Activated CD4-positive, alpha-beta T cell treated with anti-CD3 and anti-CD28 coated beads, Interleukin-2, amount 10 ng/mL, durations not matched to agents 7 days and 5 days (primary cell): ENCODE data around the gene ABCB8. TPM values are rescaled to one million over a fixed set of nuclear protein-coding genes. Genes with fewer than 3 reads are reported as not detected.
A peak's percentile ranks its signal among the peaks of the same experiment; 100 is the strongest.
"Not testable (repeated sequence)": the region's sequence is repeated elsewhere in the genome, so short reads cannot be mapped to it uniquely, and the experiment has no call there.

Experiments used
- CTCF ChIA-PET: fragments of 350-600 bp; sonication (Branson Sonifier 250); formaldehyde crosslinking; loops from one replicate; lab custom pipeline; 2021; ENCODE audit warnings: antibody characterized with exemption; lab: Charles Lee
- POLR2A ChIA-PET: fragments of 350-600 bp; sonication (Branson Sonifier 250); formaldehyde crosslinking; loops from one replicate; lab custom pipeline; 2021; ENCODE audit warnings: antibody characterized with exemption; lab: Charles Lee
- DNase-seq: peaks from one replicate; pipeline ENCODE4 v3.0.0-alpha.2; 2020
- H3K27ac Mint-ChIP-seq: one replicate; pipeline ENCODE4 v1.8.0; 2021; ENCODE audit warnings: mild to moderate bottlenecking, moderate library complexity, mixed read lengths
- H3K27me3 Mint-ChIP-seq: one replicate; pipeline ENCODE4 v1.8.0; 2021; ENCODE audit warnings: mixed read lengths
- H3K36me3 Mint-ChIP-seq: one replicate; pipeline ENCODE4 v1.8.0; 2021; ENCODE audit warnings: low read depth, mixed read lengths
- H3K4me1 Mint-ChIP-seq: one replicate; pipeline ENCODE4 v1.8.0; 2021; ENCODE audit warnings: mixed read lengths
- H3K4me3 Mint-ChIP-seq: one replicate; pipeline ENCODE4 v1.8.0; 2021; ENCODE audit warnings: mild to moderate bottlenecking, moderate library complexity, mixed read lengths
- H3K9me3 Mint-ChIP-seq: one replicate; pipeline ENCODE4 v1.8.0; 2021; ENCODE audit warnings: mixed read lengths
- total RNA-seq, 2 experiments: library from RNA; stranded (reverse); gene quantifications; one replicate each; pipeline ENCODE4 v1.2.3, GENCODE V29; 2021

ABCB8 gene
- total RNA-seq, 2 experiments from 2014 or later = 57.5 to 67.8 TPM

- Mint-ChIP-seq H3K4me1 (peaks cover 85% of the 10 kb centered on the region), H3K9me3 (no peaks in the 10 kb centered on the region), H3K36me3 (peaks cover 28% of the 10 kb centered on the region), H3K27ac (peak overlapping the region; percentile 94), H3K4me3 (peak overlapping the region; percentile 70), H3K27me3 (no peaks in the 10 kb centered on the region)
- POLR2A ChIA-PET = interaction anchor here (0.7 to 1.4 kb wide), 2 partner anchors 70 to 1387 kb away, joined by 3 to 4 read pairs; partner anchors contain the start of gene FASTK
- DNase-seq = no peak
- CTCF ChIA-PET = interaction anchor here (0.6 to 6.3 kb wide), 11 partner anchors 9 to 116 kb away, joined by 3 to 79 read pairs (median 3); partner anchors contain the start of genes ABCB8 and ATG9B
These were observed 17.2 kb upstream of the ABCB8 start for GRCh38 chr7:151011097-151011409.

- H3K4me3 Mint-ChIP-seq = peak overlapping the region; percentile 62
- peaks cover 86% of the 10 kb centered on the region for H3K4me1 Mint-ChIP-seq
- H3K27ac Mint-ChIP-seq = peak overlapping the region; percentile 92
- CTCF ChIA-PET = interaction anchor here (1.0 to 6.3 kb wide), 6 partner anchors 9 to 112 kb away, joined by 3 to 79 read pairs (median 8); partner anchors contain the start of genes ABCB8 and ATG9B
- DNase-seq, POLR2A ChIA-PET, H3K9me3 Mint-ChIP-seq, H3K27me3 Mint-ChIP-seq: not testable (repeated sequence)
- peaks cover 28% of the 10 kb centered on the region for H3K36me3 Mint-ChIP-seq
These were observed 16.6 kb upstream of the ABCB8 start for GRCh38 chr7:151011616-151012015.

- H3K27me3 Mint-ChIP-seq = no peaks in the 10 kb centered on the region
- ChIA-PET POLR2A (no interaction called here), CTCF (interaction anchor here (0.7 to 6.3 kb wide), 8 partner anchors 8 to 100 kb away, joined by 3 to 79 read pairs (median 4); partner anchors contain the start of genes ABCB8 and ATG9B)
- no peaks in the 10 kb centered on the region for H3K9me3 Mint-ChIP-seq
- H3K4me1 Mint-ChIP-seq = peaks cover 90% of the 10 kb centered on the region
- no peak for DNase-seq
- peak overlapping the region; percentile 92 for H3K27ac Mint-ChIP-seq
- peak overlapping the region; percentile 62 for H3K4me3 Mint-ChIP-seq
- peaks cover 28% of the 10 kb centered on the region for H3K36me3 Mint-ChIP-seq
These were observed 16.1 kb upstream of the ABCB8 start for GRCh38 chr7:151012031-151012692.

GRCh38 chr7:151012911-151013347, 15.3 kb upstream of the ABCB8 start:
- Mint-ChIP-seq H3K36me3 (peaks cover 27% of the 10 kb centered on the region), H3K27ac (peak overlapping the region; percentile 92), H3K4me1 (peaks cover 90% of the 10 kb centered on the region), H3K4me3 (peak overlapping the region; percentile 57), H3K9me3 (no peaks in the 10 kb centered on the region), H3K27me3 (peaks cover 3% of the 10 kb centered on the region)
- ChIA-PET CTCF (interaction anchor here (0.8 to 6.1 kb wide), 9 partner anchors 15 to 77 kb away, joined by 3 to 28 read pairs (median 5); partner anchors contain the start of genes ABCB8 and SLC4A2), POLR2A (no interaction called here)
- DNase-seq = no peak

- H3K4me3 Mint-ChIP-seq = peak overlapping the region; percentile 93
- peaks cover 25% of the 10 kb centered on the region for H3K36me3 Mint-ChIP-seq
- no peak for DNase-seq
- ChIA-PET POLR2A (no interaction called here), CTCF (interaction anchor here (0.6 to 2.7 kb wide), 13 partner anchors 9 to 214 kb away, joined by 3 to 11 read pairs (median 3); partner anchors contain the start of genes ABCB8, ABCF2, ATG9B and SLC4A2)
- H3K27ac Mint-ChIP-seq = peak overlapping the region; percentile 99
- H3K27me3 Mint-ChIP-seq = peaks cover 7% of the 10 kb centered on the region
- peaks cover 90% of the 10 kb centered on the region for H3K4me1 Mint-ChIP-seq
- H3K9me3 Mint-ChIP-seq = no peaks in the 10 kb centered on the region
These were observed 14.9 kb upstream of the ABCB8 start for GRCh38 chr7:151013356-151013732.

- Mint-ChIP-seq H3K4me1 (peaks cover 88% of the 10 kb centered on the region), H3K36me3 (peaks cover 25% of the 10 kb centered on the region), H3K27me3 (peaks cover 11% of the 10 kb centered on the region), H3K27ac (peak overlapping the region; percentile 99), H3K9me3 (no peaks in the 10 kb centered on the region), H3K4me3 (peak overlapping the region; percentile 93)
- ChIA-PET CTCF (interaction anchor here (0.6 to 2.7 kb wide), 16 partner anchors 8 to 508 kb away, joined by 3 to 11 read pairs (median 3); partner anchors contain the start of genes ABCB8, ABCF2, ATG9B and SLC4A2), POLR2A (no interaction called here)
- peak; percentile 96 for DNase-seq
These were observed 14.3 kb upstream of the ABCB8 start for GRCh38 chr7:151013733-151014497.

GRCh38 chr7:151014950-151015349, 13.3 kb upstream of the ABCB8 start:
- Mint-ChIP-seq H3K9me3 (no peaks in the 10 kb centered on the region), H3K27ac (peak overlapping the region; percentile 99), H3K4me3 (peak overlapping the region; percentile 93), H3K36me3 (peaks cover 25% of the 10 kb centered on the region), H3K27me3 (peaks cover 19% of the 10 kb centered on the region), H3K4me1 (peaks cover 89% of the 10 kb centered on the region)
- peak; percentile 56 for DNase-seq
- POLR2A ChIA-PET = no interaction called here
- CTCF ChIA-PET = interaction anchor here (1.0 to 2.4 kb wide), 4 partner anchors 17 to 109 kb away, joined by 3 to 11 read pairs (median 6); partner anchors contain the start of gene SLC4A2

GRCh38 chr7:151015967-151016366, 12.3 kb upstream of the ABCB8 start:
- H3K4me3 Mint-ChIP-seq = no peak overlapping the region
- no peak for DNase-seq
- H3K27ac Mint-ChIP-seq = peak overlapping the region; percentile 58
- ChIA-PET CTCF (interaction anchor here (1.1 to 4.6 kb wide), 3 partner anchors 12 to 53 kb away, joined by 3 to 35 read pairs (median 4); partner anchors contain the start of gene ABCB8), POLR2A (no interaction called here)
- peaks cover 28% of the 10 kb centered on the region for H3K27me3 Mint-ChIP-seq
- no peaks in the 10 kb centered on the region for H3K9me3 Mint-ChIP-seq
- H3K4me1 Mint-ChIP-seq = peaks cover 79% of the 10 kb centered on the region
- peaks cover 25% of the 10 kb centered on the region for H3K36me3 Mint-ChIP-seq

GRCh38 chr7:151016505-151016904, 11.7 kb upstream of the ABCB8 start:
- DNase-seq = no peak
- CTCF ChIA-PET = interaction anchor here (1.1 to 8.5 kb wide), 4 partner anchors 7 to 54 kb away, joined by 3 to 79 read pairs (median 20); partner anchors contain the start of gene ABCB8
- Mint-ChIP-seq H3K4me1 (peaks cover 75% of the 10 kb centered on the region), H3K27ac (peak overlapping the region; percentile 58), H3K9me3 (no peaks in the 10 kb centered on the region), H3K36me3 (peaks cover 23% of the 10 kb centered on the region), H3K27me3 (peaks cover 33% of the 10 kb centered on the region), H3K4me3 (no peak overlapping the region)
- POLR2A ChIA-PET = no interaction called here

GRCh38 chr7:151016942-151017341, 11.3 kb upstream of the ABCB8 start:
- Mint-ChIP-seq H3K4me1 (peaks cover 70% of the 10 kb centered on the region), H3K27me3 (peaks cover 33% of the 10 kb centered on the region), H3K9me3 (no peaks in the 10 kb centered on the region), H3K27ac (peak overlapping the region; percentile 48), H3K4me3 (no peak overlapping the region), H3K36me3 (peaks cover 21% of the 10 kb centered on the region)
- ChIA-PET CTCF (interaction anchor here (1.1 to 8.5 kb wide), 5 partner anchors 8 to 54 kb away, joined by 3 to 79 read pairs (median 20); partner anchors contain the start of gene ABCB8), POLR2A (no interaction called here)
- no peak for DNase-seq

GRCh38 chr7:151017370-151017952, 10.8 kb upstream of the ABCB8 start:
- H3K27ac Mint-ChIP-seq = peak overlapping the region; percentile 76
- no peaks in the 10 kb centered on the region for H3K9me3 Mint-ChIP-seq
- POLR2A ChIA-PET = no interaction called here
- H3K4me1 Mint-ChIP-seq = peaks cover 65% of the 10 kb centered on the region
- peaks cover 17% of the 10 kb centered on the region for H3K36me3 Mint-ChIP-seq
- CTCF ChIA-PET = interaction anchor here (0.5 to 8.5 kb wide), 15 partner anchors 8 to 145 kb away, joined by 3 to 79 read pairs (median 6); partner anchors contain the start of gene ABCB8
- H3K27me3 Mint-ChIP-seq = peaks cover 33% of the 10 kb centered on the region
- H3K4me3 Mint-ChIP-seq = peak overlapping the region; percentile 64
- no peak for DNase-seq

- Mint-ChIP-seq H3K27ac (peak overlapping the region; percentile 76), H3K4me3 (peak overlapping the region; percentile 64), H3K27me3 (peaks cover 33% of the 10 kb centered on the region), H3K9me3 (no peaks in the 10 kb centered on the region), H3K36me3 (peaks cover 14% of the 10 kb centered on the region), H3K4me1 (peaks cover 60% of the 10 kb centered on the region)
- CTCF ChIA-PET = interaction anchor here (0.5 to 8.5 kb wide), 28 partner anchors 8 to 544 kb away, joined by 3 to 79 read pairs (median 4); partner anchors contain the start of genes ABCB8 and ASIC3
- POLR2A ChIA-PET = no interaction called here
- DNase-seq = peak; percentile 77
These were observed 10.3 kb upstream of the ABCB8 start for GRCh38 chr7:151017953-151018420.
